ENCODE data around the gene IFRD2. TPM values are rescaled to one million over a fixed set of nuclear protein-coding genes. Genes with fewer than 3 reads are reported as not detected.

IFRD2 gene
- total and polyA plus RNA-seq, 2 of the 13 experiments (the other 11 are each of a cell fraction or from before 2014, with no cell fraction given): 32.8 to 96.1 TPM

- TF ChIP-seq PCBP2 (optimal IDR thresholded peaks at IDR 0.05; ENCODE audit: low read depth, low read length, poor library complexity, severe bottlenecking) (no peak), ZNF3 (CRISPR knock-in tag; IDR thresholded peaks at IDR 0.05) (no peak), ZNF556 (CRISPR knock-in tag; IDR thresholded peaks at IDR 0.05; ENCODE audit: borderline replicate concordance) (peak; percentile 33; the same call in 1 of the 2 replicates), PTBP1 (IDR thresholded peaks at IDR 0.05; ENCODE audit: low read depth, low read length, poor library complexity, severe bottlenecking) (no peak), GABPA (IDR thresholded peaks at IDR 0.05; ENCODE audit: low read depth, low read length) (no peak), GABPA (CRISPR knock-in tag; IDR thresholded peaks at IDR 0.05; ENCODE audit: low read depth) (0 out of 2 replicates have a peak, but pooled peaks have one; percentile 11), NCOA1 (CRISPR knock-in tag; IDR thresholded peaks at IDR 0.05) (no peak), ZNF17 (CRISPR knock-in tag; IDR thresholded peaks at IDR 0.05) (no peak), GFI1 (CRISPR knock-in tag; IDR thresholded peaks at IDR 0.05; ENCODE audit: borderline replicate concordance) (peak; percentile 56; the same call in 1 of the 2 replicates), ZHX1 (CRISPR knock-in tag; IDR thresholded peaks at IDR 0.05; ENCODE audit: low read depth) (peak; percentile 42), FOXO1 (CRISPR knock-in tag; IDR thresholded peaks at IDR 0.05) (0 out of 2 replicates have a peak, but pooled peaks have one; percentile 30), NR1H2 (CRISPR knock-in tag; IDR thresholded peaks at IDR 0.05; ENCODE audit: borderline replicate concordance, low read depth) (no peak), LCORL (IDR thresholded peaks at IDR 0.05) (0 out of 2 replicates have a peak, but pooled peaks have one; percentile 27), LCORL (CRISPR knock-in tag; IDR thresholded peaks at IDR 0.05) (peak; percentile 90), REXO4 (CRISPR knock-in tag; IDR thresholded peaks at IDR 0.05; ENCODE audit: borderline replicate concordance) (no peak), CC2D1A (CRISPR knock-in tag; IDR thresholded peaks at IDR 0.05) (no peak), EZH2 (conservative IDR thresholded peaks at IDR 0.05; ENCODE audit: low read depth, low read length) (no peak), ATRX (CRISPR knock-in tag; IDR thresholded peaks at IDR 0.05; ENCODE audit: borderline replicate concordance) (no peak), MLXIP (CRISPR knock-in tag; IDR thresholded peaks at IDR 0.05; ENCODE audit: borderline replicate concordance) (0 out of 2 replicates have a peak, but pooled peaks have one; percentile 58), TGIF2 (CRISPR knock-in tag; IDR thresholded peaks at IDR 0.05) (no peak)
- TF ChIP-seq, protein P1, sequence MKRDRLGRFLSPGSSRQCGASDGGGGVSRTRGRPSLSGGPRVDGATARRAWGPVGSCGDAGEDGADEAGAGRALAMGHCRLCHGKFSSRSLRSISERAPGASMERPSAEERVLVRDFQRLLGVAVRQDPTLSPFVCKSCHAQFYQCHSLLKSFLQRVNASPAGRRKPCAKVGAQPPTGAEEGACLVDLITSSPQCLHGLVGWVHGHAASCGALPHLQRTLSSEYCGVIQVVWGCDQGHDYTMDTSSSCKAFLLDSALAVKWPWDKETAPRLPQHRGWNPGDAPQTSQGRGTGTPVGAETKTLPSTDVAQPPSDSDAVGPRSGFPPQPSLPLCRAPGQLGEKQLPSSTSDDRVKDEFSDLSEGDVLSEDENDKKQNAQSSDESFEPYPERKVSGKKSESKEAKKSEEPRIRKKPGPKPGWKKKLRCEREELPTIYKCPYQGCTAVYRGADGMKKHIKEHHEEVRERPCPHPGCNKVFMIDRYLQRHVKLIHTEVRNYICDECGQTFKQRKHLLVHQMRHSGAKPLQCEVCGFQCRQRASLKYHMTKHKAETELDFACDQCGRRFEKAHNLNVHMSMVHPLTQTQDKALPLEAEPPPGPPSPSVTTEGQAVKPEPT (CRISPR knock-in tag; IDR thresholded peaks at IDR 0.05; ENCODE audit: low read depth): no peak
Observed at GRCh38 chr3:50260027-50260941, 31.9 kb downstream of the IFRD2 start (continued).

Measured in HepG2 (cell line).